HG02938 (cell line): ENCODE measurements around the gene CARS1.
"Not testable (repeated sequence)": the region's sequence is repeated elsewhere in the genome, so short reads cannot be mapped to it uniquely, and the experiment has no call there.

ENCODE experiments used
- ATAC-seq: cut with Tn5 transposase; IDR thresholded peaks from one replicate; pipeline ENCODE4 v1.9.1; 2021; ENCODE audit warnings: mild to moderate bottlenecking, moderate library complexity; ENCODE audit not compliant: unreplicated experiment

The CARS1 gene

GRCh38 chr11:3090096-3090901, 33.1 kb upstream of the CARS1 start:
- no peak for ATAC-seq

DNA sequence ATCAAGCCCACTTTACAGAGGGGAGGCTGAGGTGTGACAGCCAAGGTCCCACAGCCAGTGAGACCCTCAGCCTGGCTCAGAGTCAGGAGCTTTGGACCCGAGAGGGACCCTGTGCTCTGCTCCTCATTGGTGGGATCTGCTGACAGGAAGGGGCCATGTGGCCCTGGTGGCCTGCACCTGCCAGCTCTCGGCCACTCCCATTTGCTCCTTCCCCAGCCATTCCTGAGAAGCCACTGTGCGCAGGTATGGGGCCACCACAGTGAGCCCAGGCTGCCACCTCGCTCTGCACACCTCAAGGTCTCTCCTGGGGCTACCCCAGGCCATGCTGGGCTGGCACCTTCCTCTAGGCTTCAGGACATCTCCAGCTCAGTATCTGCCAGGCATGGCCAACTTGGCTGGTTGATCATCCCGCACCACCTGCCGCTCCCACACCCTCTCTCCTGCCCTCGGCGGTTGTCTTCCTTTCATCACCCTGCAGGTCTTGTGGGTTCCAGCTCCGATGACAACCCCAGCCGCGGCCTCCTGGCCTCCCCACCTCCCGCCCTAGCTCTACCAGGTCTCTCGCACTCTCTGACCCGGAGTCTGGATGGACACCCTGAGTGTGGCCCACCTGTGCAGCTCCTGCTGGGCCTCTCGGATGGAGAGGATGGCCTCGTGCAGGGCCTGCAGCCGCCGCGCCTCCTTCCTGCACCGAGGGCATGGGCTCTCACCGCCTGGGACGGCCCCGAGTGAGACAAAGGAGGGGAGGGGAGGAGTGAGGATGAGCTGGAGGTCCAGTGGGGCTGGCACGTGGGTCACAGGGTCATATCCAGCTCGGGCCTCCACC, 32.2 kb upstream of the CARS1 start:
- no peak for ATAC-seq

- ATAC-seq = no peak
Measured at GRCh38 chr11:3088806-3089205, 31.6 kb upstream of the CARS1 start.

GRCh38 chr11:3087821-3088800, 30.9 kb upstream of the CARS1 start:
- no peak for ATAC-seq

DNA sequence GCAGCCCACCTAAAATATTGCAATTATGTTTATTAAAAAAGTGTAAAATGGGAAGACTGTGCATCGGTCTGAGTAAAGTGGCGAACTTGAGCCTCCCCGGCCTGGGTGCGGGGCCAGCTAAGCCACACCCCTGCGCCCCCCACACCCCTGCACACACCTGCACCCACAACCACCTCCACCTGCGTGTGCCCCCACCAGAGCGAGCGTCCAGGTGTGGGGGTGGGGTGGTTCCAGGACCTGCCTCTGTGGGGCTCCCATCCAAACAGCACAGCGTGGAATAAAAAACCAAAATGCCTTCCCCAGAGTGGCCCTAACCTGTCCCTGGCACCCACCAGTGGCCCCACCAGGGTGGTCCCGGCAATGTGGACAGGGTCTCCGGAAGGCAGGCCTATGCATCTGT, 30.1 kb upstream of the CARS1 start:
- ATAC-seq = no peak

GRCh38 chr11:3086671-3087150, 29.5 kb upstream of the CARS1 start:
- ATAC-seq = no peak

- no peak for ATAC-seq
Measured at GRCh38 chr11:3086114-3086513, 28.9 kb upstream of the CARS1 start.

GRCh38 chr11:3085052-3085451, 27.8 kb upstream of the CARS1 start:
- no peak for ATAC-seq

- ATAC-seq = no peak
Measured at GRCh38 chr11:3083321-3083720, 26.1 kb upstream of the CARS1 start.

GRCh38 chr11:3081386-3081751, 24.1 kb upstream of the CARS1 start:
- ATAC-seq = no peak

DNA sequence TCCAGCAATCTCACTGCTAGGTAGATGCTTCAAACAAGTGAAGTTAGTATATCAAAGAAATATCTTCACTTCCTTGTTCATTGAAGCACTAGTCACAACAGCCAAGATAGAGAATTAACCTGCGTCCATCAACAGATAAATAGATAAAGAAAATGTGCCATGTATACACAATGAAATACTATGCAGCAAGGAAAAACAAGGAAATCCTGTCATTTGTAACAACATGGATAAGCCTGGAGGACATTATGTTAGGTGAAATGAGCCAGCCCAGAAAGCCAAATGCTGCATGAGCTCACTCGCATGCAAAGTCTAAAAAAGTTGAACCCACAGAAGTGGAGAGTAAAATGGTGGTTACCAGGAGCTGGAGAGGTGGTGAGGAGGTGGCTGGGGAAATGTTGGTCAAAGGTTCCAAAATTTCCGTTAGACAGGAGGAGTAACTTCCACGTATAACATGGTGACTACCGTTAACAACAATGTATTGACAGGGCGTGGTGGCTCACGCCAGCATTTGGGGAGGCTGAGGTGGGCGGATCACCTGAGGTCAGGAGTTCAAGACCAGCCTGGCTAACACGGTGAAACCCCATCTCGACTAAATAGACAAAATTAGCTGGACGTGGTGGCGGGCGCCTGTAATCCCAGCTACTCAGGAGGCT, 23.6 kb upstream of the CARS1 start:
- no peak for ATAC-seq

- no peak for ATAC-seq
Measured at GRCh38 chr11:3080104-3080503, 22.9 kb upstream of the CARS1 start.

- no peak for ATAC-seq
Measured at GRCh38 chr11:3077846-3078440, 20.7 kb upstream of the CARS1 start.

DNA sequence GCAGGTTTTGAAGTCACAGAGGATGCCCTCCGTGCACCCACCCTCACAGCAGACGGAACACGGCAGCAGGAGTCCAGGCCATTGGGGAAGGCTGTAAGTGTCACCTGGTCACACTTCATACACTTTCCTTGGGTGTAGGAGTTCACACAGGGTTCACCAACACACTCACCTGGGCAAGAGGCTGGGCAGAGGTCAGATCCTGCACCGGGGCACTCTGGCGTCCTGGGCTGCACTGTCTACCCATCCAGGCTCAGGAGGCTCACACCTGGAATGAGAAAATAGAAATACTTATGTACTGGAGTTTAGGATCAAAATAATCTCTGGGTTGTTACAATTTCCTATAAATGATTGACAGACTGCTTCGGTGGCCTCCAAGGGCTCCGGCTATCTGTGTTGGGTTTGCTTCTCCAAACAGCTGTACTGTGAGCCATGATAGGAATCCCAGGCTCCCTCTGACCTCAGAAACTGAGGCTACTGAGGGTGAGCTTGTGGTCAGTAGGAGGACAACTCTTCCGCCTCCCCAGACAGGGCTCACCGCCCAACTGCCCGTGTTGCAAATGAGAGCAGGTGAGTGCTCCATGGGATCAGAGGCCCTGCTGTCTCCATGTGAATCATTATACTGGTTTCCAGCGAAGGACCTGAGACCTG, 20.1 kb upstream of the CARS1 start:
- no peak for ATAC-seq

DNA sequence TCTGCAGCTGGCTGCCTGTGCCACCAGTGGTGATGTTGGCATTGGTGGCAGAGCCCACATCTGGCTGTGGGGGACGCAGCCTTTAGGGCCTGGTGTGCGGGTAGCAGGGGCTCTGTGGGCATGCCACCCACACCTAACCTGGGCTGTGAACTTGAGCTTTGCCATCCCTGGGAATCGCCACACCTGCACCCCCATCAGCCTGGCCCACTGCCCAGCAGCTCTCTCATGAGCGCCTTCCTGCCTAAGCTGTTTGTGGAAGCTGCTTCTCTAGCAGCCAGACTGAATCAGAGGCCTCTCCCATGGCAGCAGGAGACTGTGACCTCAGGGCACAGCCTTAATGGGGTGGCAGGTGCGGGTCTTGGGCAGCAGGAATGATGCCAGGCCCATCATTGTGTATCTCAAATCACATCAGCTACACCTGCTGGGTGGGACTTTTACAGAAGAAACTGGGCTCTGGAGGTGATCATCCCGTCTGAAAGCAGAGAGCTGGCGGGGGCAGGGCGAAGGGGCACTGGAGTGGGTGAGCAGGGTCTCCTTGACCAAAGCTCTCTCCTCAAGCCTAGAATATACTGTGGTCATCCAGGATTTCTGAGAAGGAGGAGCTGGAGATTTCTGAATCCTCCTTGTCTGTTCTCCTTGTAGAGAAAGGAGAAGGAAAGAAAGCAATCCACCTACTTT, 17.8 kb upstream of the CARS1 start:
- no peak for ATAC-seq

DNA sequence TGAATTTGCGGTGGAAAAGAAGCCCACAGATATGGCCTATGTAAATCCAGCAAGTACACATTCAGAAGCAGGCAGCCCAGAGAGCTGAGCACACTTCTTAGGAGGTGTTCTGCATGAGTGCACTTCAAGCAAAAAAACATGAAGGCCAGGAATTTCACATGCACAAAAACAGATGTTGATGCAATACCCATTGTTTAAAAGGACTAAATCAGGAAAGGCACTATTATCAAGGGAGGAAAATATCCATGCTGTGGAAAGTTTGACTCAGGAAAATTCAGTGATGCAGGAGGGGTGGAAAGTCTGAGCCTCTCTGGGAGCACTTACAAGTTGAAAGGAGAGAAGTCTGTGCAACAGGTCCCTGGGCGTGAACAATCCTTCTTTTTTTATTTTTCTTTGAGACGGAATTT, 15.8 kb upstream of the CARS1 start:
- ATAC-seq = no peak

DNA sequence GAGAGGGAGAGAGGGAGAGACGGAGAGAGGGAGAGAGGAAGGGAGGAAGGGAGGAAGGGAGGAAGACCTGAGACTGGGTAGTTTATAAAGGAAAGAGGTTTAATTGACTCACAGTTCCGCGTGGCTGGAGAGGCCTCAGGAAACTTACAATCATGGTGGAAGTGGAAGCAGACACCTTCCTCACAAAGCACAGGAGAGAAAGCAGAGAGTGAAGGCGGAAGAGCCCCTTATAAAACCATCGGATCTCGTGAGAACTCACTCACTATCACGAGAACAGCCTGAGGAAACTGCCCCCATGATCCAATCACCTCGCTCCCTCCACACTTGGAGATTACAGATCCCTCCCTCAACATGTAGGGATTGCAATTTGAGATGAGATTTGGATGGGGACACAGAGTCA, 12.2 kb upstream of the CARS1 start:
- no peak for ATAC-seq

DNA sequence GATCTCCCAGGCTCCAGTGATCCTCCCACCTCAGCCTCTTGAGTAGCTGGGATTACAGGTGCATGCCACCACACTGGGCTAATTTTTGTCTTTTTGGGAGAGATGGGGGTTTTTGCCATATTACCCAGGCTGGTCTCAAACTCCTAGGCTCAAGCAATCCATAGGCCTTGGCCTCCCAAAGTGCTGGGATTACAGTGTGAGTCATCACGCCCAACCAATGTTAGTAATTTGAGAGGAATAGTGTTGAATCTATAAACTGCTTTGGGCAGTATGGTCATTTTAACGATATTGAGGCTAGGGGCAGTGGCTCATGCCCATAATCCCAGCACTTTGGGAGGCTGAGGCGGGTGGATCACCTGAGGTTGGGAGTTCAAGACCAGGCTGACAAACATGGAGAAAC, 9.1 kb upstream of the CARS1 start:
- not testable (repeated sequence) for ATAC-seq

DNA sequence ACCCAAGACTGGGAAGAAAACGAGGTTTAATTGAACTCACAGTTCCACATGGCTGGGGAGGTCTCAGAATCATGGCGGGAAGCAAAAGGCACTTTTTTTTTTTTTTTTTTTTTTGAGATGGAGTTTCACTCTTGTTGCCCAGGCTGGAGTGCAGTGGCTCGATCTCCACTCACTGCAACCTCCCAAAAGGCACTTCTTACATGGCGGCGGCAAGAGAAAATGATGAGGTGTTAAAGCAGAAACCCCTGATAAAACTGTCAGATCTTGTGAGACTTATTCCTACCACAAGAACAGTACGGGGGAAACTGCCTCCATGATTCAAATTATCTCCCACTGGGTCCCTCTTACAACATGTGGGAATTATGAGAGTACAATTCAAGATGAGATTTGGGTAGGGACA, 7.5 kb upstream of the CARS1 start:
- not testable (repeated sequence) for ATAC-seq
